Calu3 (cell line): ENCODE data around the gene ARID5B. TPM values are rescaled to one million over a fixed set of nuclear protein-coding genes. Genes with fewer than 3 reads are reported as not detected.

Experiments used
- BruUV-seq: library from RNA; stranded (reverse); fragments of 400-500 nt; replicated peaks from 2 replicates; lab custom pipeline; 2021; lab: Mats Ljungman, UMichigan
- CTCF ChIA-PET: fragments of 300-600 bp; sonication (Branson Sonifier 250); formaldehyde crosslinking; loops from one replicate; lab custom pipeline; 2022; ENCODE audit warnings: antibody characterized with exemption; lab: Charles Lee
- DNase-seq: peaks from one replicate; pipeline ENCODE4 v3.0.0; 2022
- H3K27ac Mint-ChIP-seq: one replicate; pipeline ENCODE4 v1.8.0; 2022; ENCODE audit warnings: mixed read lengths; ENCODE audit not compliant: unreplicated experiment
- H3K27me3 Mint-ChIP-seq: one replicate; pipeline ENCODE4 v1.8.0; 2022; ENCODE audit warnings: mixed read lengths; ENCODE audit not compliant: unreplicated experiment
- H3K36me3 Mint-ChIP-seq: one replicate; pipeline ENCODE4 v1.8.0; 2022; ENCODE audit warnings: mild to moderate bottlenecking, moderate library complexity, mixed read lengths; ENCODE audit not compliant: insufficient read depth, unreplicated experiment
- H3K4me1 Mint-ChIP-seq: one replicate; pipeline ENCODE4 v1.8.0; 2022; ENCODE audit warnings: mild to moderate bottlenecking, low read depth, mixed read lengths; ENCODE audit not compliant: unreplicated experiment
- H3K4me3 Mint-ChIP-seq: one replicate; pipeline ENCODE4 v1.8.0; 2022; ENCODE audit warnings: mild to moderate bottlenecking, low read depth, moderate library complexity, mixed read lengths; ENCODE audit not compliant: unreplicated experiment
- H3K9me3 Mint-ChIP-seq: one replicate; pipeline ENCODE4 v1.8.0; 2022; ENCODE audit warnings: low read depth, mixed read lengths; ENCODE audit not compliant: unreplicated experiment
- CTCF ChIP-seq: fragments of 200-600 bp; IDR thresholded peaks from one replicate; pipeline ENCODE4 v1.8.0; 2022; ENCODE audit warnings: antibody characterized with exemption; ENCODE audit not compliant: unreplicated experiment
- intact Hi-C: fragments of 100-400 bp; cut with micrococcal nuclease; formaldehyde crosslinking; loops from one replicate; pipeline ENCODE4 v1.10.0; 2022; ENCODE audit not compliant: unreplicated experiment
- total RNA-seq: library from RNA; stranded (reverse); gene quantifications from 2 replicates; pipeline ENCODE4 v1.2.3, GENCODE V29; 2022

ARID5B gene
- total RNA-seq, 1 experiment from 2014 or later = 10.0 TPM

DNA sequence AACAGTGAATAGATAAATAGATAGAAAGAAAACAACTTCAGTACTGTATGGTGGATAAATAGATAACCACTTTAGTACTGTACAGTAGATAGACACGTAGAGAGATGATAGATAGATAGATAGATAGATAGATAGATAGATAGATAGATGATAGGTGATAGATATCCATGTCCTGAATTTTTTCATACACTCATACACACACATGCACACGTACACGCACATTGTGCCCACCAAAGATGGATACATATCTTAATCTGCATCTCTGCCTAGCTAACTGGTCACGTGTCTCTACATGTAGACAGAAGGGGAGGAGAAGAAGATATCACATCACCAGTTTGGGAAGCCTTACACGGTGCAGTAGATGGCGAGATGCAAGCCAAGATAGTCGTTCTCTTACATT is 99.2 kb downstream of the ARID5B start:
- DNase-seq = no peak
- Mint-ChIP-seq H3K36me3 (no peaks in the 10 kb centered on the region), H3K27ac (no peak overlapping the region), H3K4me1 (peaks cover 16% of the 10 kb centered on the region), H3K9me3 (no peaks in the 10 kb centered on the region), H3K4me3 (no peak overlapping the region), H3K27me3 (no peaks in the 10 kb centered on the region)
- BruUV-seq = no TSS peak
- intact Hi-C loops = no loop called here
- CTCF ChIA-PET = no interaction called here
- no peak for TF ChIP-seq CTCF

- H3K4me3 Mint-ChIP-seq = no peak overlapping the region
- CTCF ChIA-PET = no interaction called here
- H3K27ac Mint-ChIP-seq = no peak overlapping the region
- DNase-seq = no peak
- BruUV-seq = no TSS peak
- no peaks in the 10 kb centered on the region for H3K27me3 Mint-ChIP-seq
- H3K4me1 Mint-ChIP-seq = peaks cover 13% of the 10 kb centered on the region
- no peaks in the 10 kb centered on the region for H3K9me3 Mint-ChIP-seq
- no peaks in the 10 kb centered on the region for H3K36me3 Mint-ChIP-seq
- intact Hi-C loops = no loop called here
- TF ChIP-seq CTCF = no peak
These were observed 100.4 kb downstream of the ARID5B start for GRCh38 chr10:62001898-62002297.

DNA sequence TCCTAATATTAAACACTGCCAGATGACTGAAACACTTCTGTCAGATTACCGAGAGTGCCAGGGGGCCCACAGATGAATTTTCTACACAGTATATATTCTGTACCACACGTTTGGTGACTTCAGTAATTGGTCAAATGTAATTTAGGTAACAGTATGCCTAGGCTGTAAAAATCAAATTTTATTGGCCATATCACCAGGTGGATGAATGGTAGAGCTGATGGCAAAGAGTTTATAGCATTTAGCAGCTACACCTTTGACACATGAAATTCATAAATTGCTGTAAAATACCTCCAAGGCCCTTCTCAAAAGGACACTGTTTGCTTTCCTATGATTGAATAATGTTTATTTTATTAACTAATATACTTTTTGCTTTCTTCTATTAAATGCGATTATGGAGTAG is 101.3 kb downstream of the ARID5B start:
- Mint-ChIP-seq H3K27me3 (no peaks in the 10 kb centered on the region), H3K27ac (no peak overlapping the region), H3K36me3 (no peaks in the 10 kb centered on the region), H3K9me3 (no peaks in the 10 kb centered on the region), H3K4me1 (peaks cover 13% of the 10 kb centered on the region), H3K4me3 (no peak overlapping the region)
- CTCF ChIA-PET = no interaction called here
- DNase-seq = no peak
- BruUV-seq = no TSS peak
- TF ChIP-seq CTCF = no peak
- intact Hi-C loops = no loop called here

GRCh38 chr10:62004042-62004441 is 102.5 kb downstream of the ARID5B start:
- Mint-ChIP-seq H3K36me3 (no peaks in the 10 kb centered on the region), H3K4me3 (no peak overlapping the region), H3K4me1 (peaks cover 13% of the 10 kb centered on the region), H3K27me3 (no peaks in the 10 kb centered on the region), H3K27ac (no peak overlapping the region), H3K9me3 (no peaks in the 10 kb centered on the region)
- intact Hi-C loops = no loop called here
- no peak for DNase-seq
- TF ChIP-seq CTCF = no peak
- BruUV-seq = no TSS peak
- CTCF ChIA-PET = interaction anchor here (0.7 kb wide), 1 partner anchor 94 kb away, joined by 3 read pairs; no protein-coding TSS in a partner anchor
